UCSD-AML1 (cell line): ENCODE measurements around the gene ST6GAL1.
"Not testable (repeated sequence)": the region's sequence is repeated elsewhere in the genome, so short reads cannot be mapped to it uniquely, and the experiment has no call there.

ENCODE experiments used
- DNase-seq: peaks from one replicate; lab custom pipeline; 2025; ENCODE audit not compliant: unreplicated experiment; lab: John Stamatoyannopoulos, UW

The ST6GAL1 gene

GRCh38 chr3:187017511-187018230, 87.3 kb downstream of the ST6GAL1 start:
- no peak for DNase-seq

- DNase-seq: no peak
Measured at GRCh38 chr3:187019542-187020072, 89.3 kb downstream of the ST6GAL1 start.

- no peak for DNase-seq
Measured at GRCh38 chr3:187020376-187020775, 90.0 kb downstream of the ST6GAL1 start.

GRCh38 chr3:187021748-187022402, 91.5 kb downstream of the ST6GAL1 start:
- no peak for DNase-seq

- DNase-seq: no peak
Measured at GRCh38 chr3:187022403-187023029, 92.2 kb downstream of the ST6GAL1 start.

DNA sequence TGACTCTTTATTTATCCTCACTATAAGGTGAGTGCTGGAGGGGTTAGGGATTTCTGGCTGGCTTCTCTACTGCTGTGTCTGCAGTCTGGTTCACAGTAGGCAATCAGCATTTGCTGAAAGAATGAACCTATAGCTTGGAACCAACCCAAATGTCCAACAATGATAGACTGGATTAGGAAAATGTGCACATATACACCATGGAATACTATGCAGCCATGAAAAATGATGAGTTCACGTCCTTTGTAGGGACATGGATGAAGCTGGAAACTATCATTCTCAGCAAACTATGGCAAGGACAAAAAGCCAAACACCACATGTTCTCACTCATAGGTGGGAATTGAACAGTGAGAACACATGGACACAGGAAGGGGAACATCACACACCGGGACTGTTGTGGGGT, 93.0 kb downstream of the ST6GAL1 start:
- DNase-seq: not testable (repeated sequence)

- no peak for DNase-seq
Measured at GRCh38 chr3:187024536-187025226, 94.4 kb downstream of the ST6GAL1 start.

GRCh38 chr3:187025254-187025655, 94.9 kb downstream of the ST6GAL1 start:
- DNase-seq: no peak

DNA sequence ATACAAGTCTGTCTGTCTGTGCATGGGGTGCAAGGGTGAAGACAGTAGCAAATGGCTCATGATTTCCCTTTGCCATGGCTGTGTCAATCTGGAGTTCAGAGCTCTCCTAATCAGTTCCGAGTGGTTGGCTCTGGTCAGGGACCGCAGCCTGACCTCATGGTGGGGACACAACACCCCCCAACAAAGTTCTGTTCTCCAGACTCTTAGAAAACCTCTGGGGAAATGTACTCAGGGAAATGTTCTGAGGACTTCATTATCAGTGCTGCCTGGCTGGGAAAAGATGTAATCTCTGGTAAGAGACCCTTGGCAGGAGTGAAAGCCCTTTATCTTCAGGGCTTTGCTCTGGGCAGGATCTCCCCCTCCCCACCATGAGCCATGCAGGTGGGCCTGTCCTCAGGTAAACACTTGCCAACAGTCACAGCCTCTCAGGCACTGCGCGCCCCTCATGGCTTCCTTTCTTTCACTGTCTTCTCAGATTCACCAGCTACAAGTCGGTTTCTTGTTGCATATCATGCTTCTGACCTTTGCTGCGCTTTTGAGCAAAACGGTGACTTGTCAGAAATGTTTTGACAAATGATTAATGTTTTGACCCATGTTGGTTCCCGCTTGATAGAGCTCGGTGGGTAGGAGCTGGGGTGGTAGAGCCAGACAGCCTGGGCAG, 95.5 kb downstream of the ST6GAL1 start:
- DNase-seq: no peak

GRCh38 chr3:187026317-187026670, 96.0 kb downstream of the ST6GAL1 start:
- no peak for DNase-seq

GRCh38 chr3:187027531-187028278, 97.4 kb downstream of the ST6GAL1 start:
- no peak for DNase-seq

- DNase-seq: no peak
Measured at GRCh38 chr3:187031934-187032333, 101.6 kb downstream of the ST6GAL1 start.

DNA sequence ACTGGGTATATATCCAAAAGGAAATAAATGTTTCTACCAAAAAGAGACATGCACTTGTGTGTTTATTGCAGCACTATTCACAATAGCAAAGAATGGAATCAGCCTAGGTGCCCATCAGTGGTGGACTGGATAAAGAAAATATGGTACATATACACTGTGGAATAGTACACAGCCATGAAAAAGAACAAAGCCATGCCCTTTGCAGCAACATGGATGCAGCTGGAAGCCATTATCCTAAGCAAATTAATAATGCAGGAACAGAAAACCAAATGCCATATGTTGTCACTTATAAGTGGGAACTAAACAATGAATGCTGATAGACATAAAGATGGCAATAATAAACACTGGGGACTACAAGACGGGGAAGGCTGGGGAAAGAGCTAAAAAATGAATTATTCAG, 106.1 kb downstream of the ST6GAL1 start:
- DNase-seq: no peak

GRCh38 chr3:187039100-187039722, 108.9 kb downstream of the ST6GAL1 start:
- no peak for DNase-seq

- no peak for DNase-seq
Measured at GRCh38 chr3:187039723-187040414, 109.5 kb downstream of the ST6GAL1 start.

GRCh38 chr3:187040516-187041361, 110.4 kb downstream of the ST6GAL1 start:
- DNase-seq: no peak

DNA sequence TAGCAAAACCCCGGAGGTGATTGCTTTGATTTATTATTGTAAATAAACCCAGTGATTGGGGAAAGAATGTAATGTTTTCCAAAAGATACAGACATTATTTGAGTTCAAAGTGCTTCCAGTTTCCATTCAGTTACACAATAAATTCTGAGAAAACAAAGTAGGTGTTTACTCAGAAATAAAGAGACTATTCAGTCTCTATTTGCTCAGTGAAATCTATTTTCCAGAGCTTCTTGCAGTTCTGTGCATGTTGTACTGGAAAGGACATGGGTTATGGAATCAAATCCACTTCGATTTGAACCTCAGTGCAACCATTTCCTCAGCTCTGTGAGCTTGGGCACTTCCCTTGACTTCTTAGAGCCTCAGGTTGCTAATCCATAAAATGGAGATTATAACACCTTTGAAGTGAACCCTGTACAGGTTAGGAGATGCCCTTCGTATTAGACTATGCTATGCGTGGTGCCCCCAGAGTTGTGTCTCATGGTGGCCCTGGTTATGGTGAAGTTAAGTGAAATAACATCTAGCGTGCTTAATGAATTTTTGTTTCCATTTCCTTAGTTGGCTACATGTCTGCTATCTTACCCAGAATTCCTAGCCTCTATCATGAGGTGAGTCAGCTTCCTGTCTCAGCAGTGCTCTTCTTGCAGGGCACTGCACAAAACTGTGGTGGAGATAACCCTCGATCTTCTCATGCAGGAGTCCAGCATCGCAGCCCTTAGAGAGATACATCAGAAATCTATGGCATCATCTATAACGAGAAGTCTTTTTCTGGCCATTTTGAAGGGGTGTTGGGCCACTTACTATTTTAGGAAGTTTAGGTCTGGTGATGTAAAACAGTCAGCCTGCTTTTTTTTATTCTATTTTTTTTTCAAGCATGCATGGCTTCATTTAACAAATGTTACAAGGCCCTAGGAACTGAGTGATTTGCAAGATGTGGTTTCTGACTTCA, 111.3 kb downstream of the ST6GAL1 start:
- no peak for DNase-seq
